Measurements from ENCODE around the gene AP1S2.

AP1S2 gene

GRCh38 chrX:15808254-15808653 lies 46.4 kb downstream of the AP1S2 start:
- Histone ChIP-seq H3K79me1 (ENCODE audit: low read length) (no peaks in the 10 kb centered on the region), H2BK120ac (ENCODE audit: low read depth, low read length) (no peak overlapping the region), H3K4ac (ENCODE audit: low read depth, low read length) (no peak overlapping the region), H3K27ac (ENCODE audit: low read depth, low read length) (no peak overlapping the region), H2AK5ac (ENCODE audit: low read length) (no peak overlapping the region), H2BK15ac (replicated peaks; ENCODE audit: low read depth) (no peak overlapping the region), H3K9ac (ENCODE audit: low read length) (no peak overlapping the region), H3K4me2 (ENCODE audit: low read length) (no peak overlapping the region), H3K79me2 (ENCODE audit: control insufficient read depth, insufficient read depth, low read length) (no peaks in the 10 kb centered on the region), H3K4me1 (ENCODE audit: control insufficient read depth, low read depth, low read length) (no peaks in the 10 kb centered on the region), H3K56ac (ENCODE audit: low read length) (no peak overlapping the region), H3K23ac (ENCODE audit: low read length) (no peak overlapping the region), H3K36me3 (ENCODE audit: control insufficient read depth, insufficient read depth, low read length) (peaks cover 1% of the 10 kb centered on the region), H4K5ac (ENCODE audit: low read length) (no peak overlapping the region), H4K8ac (ENCODE audit: low read depth, low read length) (no peak overlapping the region), H3K27me3 (ENCODE audit: insufficient read depth, low read length, poor library complexity) (no peaks in the 10 kb centered on the region), H3K4me3 (ENCODE audit: low read length) (no peak overlapping the region), H2BK5ac (ENCODE audit: low read length) (no peak overlapping the region), H3K18ac (ENCODE audit: low read length) (no peak overlapping the region)
- DNase-seq = no peak
- no CpG with 5 or more reads among the region's 4 CpGs for WGBS (ENCODE audit: extremely low coverage, insufficient coverage, low lambda C conversion rate)

GRCh38 chrX:15804563-15804962 lies 50.0 kb downstream of the AP1S2 start:
- Histone ChIP-seq H2AK5ac (ENCODE audit: low read length) (no peak overlapping the region), H2BK120ac (ENCODE audit: low read depth, low read length) (no peak overlapping the region), H2BK15ac (replicated peaks; ENCODE audit: low read depth) (no peak overlapping the region), H2BK5ac (ENCODE audit: low read length) (no peak overlapping the region), H3K4me1 (ENCODE audit: control insufficient read depth, low read depth, low read length) (no peaks in the 10 kb centered on the region), H3K23ac (ENCODE audit: low read length) (no peak overlapping the region), H3K4me2 (ENCODE audit: low read length) (no peak overlapping the region), H3K18ac (ENCODE audit: low read length) (no peak overlapping the region), H3K4me3 (ENCODE audit: low read length) (no peak overlapping the region), H3K9ac (ENCODE audit: low read length) (no peak overlapping the region), H3K27me3 (ENCODE audit: insufficient read depth, low read length, poor library complexity) (no peaks in the 10 kb centered on the region), H3K36me3 (ENCODE audit: control insufficient read depth, insufficient read depth, low read length) (peaks cover 1% of the 10 kb centered on the region), H3K27ac (ENCODE audit: low read depth, low read length) (no peak overlapping the region), H3K56ac (ENCODE audit: low read length) (no peak overlapping the region), H3K4ac (ENCODE audit: low read depth, low read length) (no peak overlapping the region), H3K79me2 (ENCODE audit: control insufficient read depth, insufficient read depth, low read length) (no peaks in the 10 kb centered on the region), H3K79me1 (ENCODE audit: low read length) (no peaks in the 10 kb centered on the region), H4K8ac (ENCODE audit: low read depth, low read length) (no peak overlapping the region), H4K5ac (ENCODE audit: low read length) (no peak overlapping the region)
- no peak for DNase-seq

- Histone ChIP-seq H3K79me2 (ENCODE audit: control insufficient read depth, insufficient read depth, low read length) (no peaks in the 10 kb centered on the region), H2BK15ac (replicated peaks; ENCODE audit: low read depth) (no peak overlapping the region), H3K56ac (ENCODE audit: low read length) (no peak overlapping the region), H3K4ac (ENCODE audit: low read depth, low read length) (no peak overlapping the region), H3K4me2 (ENCODE audit: low read length) (no peak overlapping the region), H4K5ac (ENCODE audit: low read length) (no peak overlapping the region), H3K27ac (ENCODE audit: low read depth, low read length) (no peak overlapping the region), H3K9ac (ENCODE audit: low read length) (no peak overlapping the region), H4K8ac (ENCODE audit: low read depth, low read length) (no peak overlapping the region), H2AK5ac (ENCODE audit: low read length) (no peak overlapping the region), H2BK5ac (ENCODE audit: low read length) (no peak overlapping the region), H2BK120ac (ENCODE audit: low read depth, low read length) (no peak overlapping the region), H3K18ac (ENCODE audit: low read length) (no peak overlapping the region), H3K4me1 (ENCODE audit: control insufficient read depth, low read depth, low read length) (no peaks in the 10 kb centered on the region), H3K23ac (ENCODE audit: low read length) (no peak overlapping the region), H3K4me3 (ENCODE audit: low read length) (no peak overlapping the region), H3K79me1 (ENCODE audit: low read length) (no peaks in the 10 kb centered on the region), H3K36me3 (ENCODE audit: control insufficient read depth, insufficient read depth, low read length) (no peaks in the 10 kb centered on the region), H3K27me3 (ENCODE audit: insufficient read depth, low read length, poor library complexity) (no peaks in the 10 kb centered on the region)
- DNase-seq = no peak
- whole genome bisulfite sequencing (ENCODE audit: extremely low coverage, insufficient coverage, low lambda C conversion rate) = no CpG with 5 or more reads among the region's 4 CpGs
These were observed 56.9 kb downstream of the AP1S2 start for GRCh38 chrX:15797707-15798106.

- Histone ChIP-seq H2BK5ac (ENCODE audit: low read length) (no peak overlapping the region), H3K23ac (ENCODE audit: low read length) (no peak overlapping the region), H3K4ac (ENCODE audit: low read depth, low read length) (no peak overlapping the region), H2AK5ac (ENCODE audit: low read length) (no peak overlapping the region), H3K27me3 (ENCODE audit: insufficient read depth, low read length, poor library complexity) (no peaks in the 10 kb centered on the region), H3K4me1 (ENCODE audit: control insufficient read depth, low read depth, low read length) (no peaks in the 10 kb centered on the region), H3K9ac (ENCODE audit: low read length) (peak overlapping the region; percentile 81), H3K79me2 (ENCODE audit: control insufficient read depth, insufficient read depth, low read length) (no peaks in the 10 kb centered on the region), H3K27ac (ENCODE audit: low read depth, low read length) (no peak overlapping the region), H2BK15ac (replicated peaks; ENCODE audit: low read depth) (no peak overlapping the region), H3K36me3 (ENCODE audit: control insufficient read depth, insufficient read depth, low read length) (no peaks in the 10 kb centered on the region), H3K4me2 (ENCODE audit: low read length) (peak overlapping the region; percentile 19), H3K18ac (ENCODE audit: low read length) (no peak overlapping the region), H4K5ac (ENCODE audit: low read length) (no peak overlapping the region), H3K79me1 (ENCODE audit: low read length) (no peaks in the 10 kb centered on the region), H3K4me3 (ENCODE audit: low read length) (peak overlapping the region; percentile 86), H3K56ac (ENCODE audit: low read length) (peak overlapping the region; percentile 84), H2BK120ac (ENCODE audit: low read depth, low read length) (no peak overlapping the region), H4K8ac (ENCODE audit: low read depth, low read length) (no peak overlapping the region)
- no peak for DNase-seq
- WGBS (ENCODE audit: extremely low coverage, insufficient coverage, low lambda C conversion rate) = no CpG with 5 or more reads among the region's 15 CpGs
These were observed 63.8 kb downstream of the AP1S2 start for GRCh38 chrX:15790769-15791290.

- H2BK120ac ChIP-seq (ENCODE audit: low read depth, low read length) = no peak within 1 kb of the TSS
- no peak within 1 kb of the TSS for H2AK5ac ChIP-seq (ENCODE audit: low read length)
- peak within 1 kb of the TSS; percentile 68 for H3K27ac ChIP-seq (ENCODE audit: low read depth, low read length)
- no peak within 1 kb of the TSS for H4K5ac ChIP-seq (ENCODE audit: low read length)
- peak within 1 kb of the TSS; percentile 86 for H3K9ac ChIP-seq (ENCODE audit: low read length)
- no peaks in the 10 kb centered on the region for H3K4me1 ChIP-seq (ENCODE audit: control insufficient read depth, low read depth, low read length)
- H3K36me3 ChIP-seq (ENCODE audit: control insufficient read depth, insufficient read depth, low read length) = no peaks in the 10 kb centered on the region
- H3K79me2 ChIP-seq (ENCODE audit: control insufficient read depth, insufficient read depth, low read length) = no peaks in the 10 kb centered on the region
- DNase-seq = peak; percentile 83
- H3K4me3 ChIP-seq (ENCODE audit: low read length) = peak within 1 kb of the TSS; percentile 86
- no peak within 1 kb of the TSS for H4K8ac ChIP-seq (ENCODE audit: low read depth, low read length)
- H3K23ac ChIP-seq (ENCODE audit: low read length) = no peak within 1 kb of the TSS
- H3K27me3 ChIP-seq (ENCODE audit: insufficient read depth, low read length, poor library complexity) = no peaks in the 10 kb centered on the region
- peak within 1 kb of the TSS; percentile 70 for H3K4me2 ChIP-seq (ENCODE audit: low read length)
- H2BK5ac ChIP-seq (ENCODE audit: low read length) = no peak within 1 kb of the TSS
- H3K79me1 ChIP-seq (ENCODE audit: low read length) = no peaks in the 10 kb centered on the region
- H3K4ac ChIP-seq (ENCODE audit: low read depth, low read length) = no peak within 1 kb of the TSS
- H3K56ac ChIP-seq (ENCODE audit: low read length) = peak within 1 kb of the TSS; percentile 90
- no CpG with 5 or more reads among the region's 55 CpGs for WGBS (ENCODE audit: extremely low coverage, insufficient coverage, low lambda C conversion rate)
- no peak within 1 kb of the TSS for H2BK15ac ChIP-seq (replicated peaks; ENCODE audit: low read depth)
- H3K18ac ChIP-seq (ENCODE audit: low read length) = peak within 1 kb of the TSS; percentile 69
These were observed 64.4 kb downstream of the AP1S2 start, which contains the start of gene ZRSR2 for GRCh38 chrX:15789979-15790768. Gene ZRSR2 (plus strand): TSS chrX:15790484. CDS start chrX:15790496, 12 bp downstream.
